ENCODE data around the gene GULP1. TPM values are rescaled to one million over a fixed set of nuclear protein-coding genes. Genes with fewer than 3 reads are reported as not detected.
"Not testable (repeated sequence)": the region's sequence is repeated elsewhere in the genome, so short reads cannot be mapped to it uniquely, and the experiment has no call there.

The GULP1 gene
- total RNA-seq, 1 experiment from 2014 or later: 76.0 TPM

GRCh38 chr2:188605609-188606584, 314.2 kb downstream of the GULP1 start:
- H3K27me3 ChIP-seq (ENCODE audit: insufficient read depth, low read length); H3K9me2 ChIP-seq (ENCODE audit: insufficient read depth); RAD21 ChIA-PET (ENCODE audit: low non-redundant PET in 1 of 2, low total read pairs in 2 of 2, uncharacterized antibody in 2 of 2, unreplicated experiment in 2 of 2); H3K36me3 ChIP-seq (ENCODE audit: control insufficient read depth in 1 of 2, insufficient read depth in 2 of 2, low read length in 2 of 2); H2AFZ ChIP-seq (ENCODE audit: low read depth, low read length, poor library complexity, severe bottlenecking); POLR2A ChIA-PET; H3K79me2 ChIP-seq (ENCODE audit: insufficient read depth, low read length); H3K4me3 ChIP-seq (replicated peaks in 1 of 2; ENCODE audit: low read depth in 1 of 2, low read length in 2 of 2); ATAC-seq; intact Hi-C loops (cut with micrococcal nuclease); H4K20me1 ChIP-seq (ENCODE audit: insufficient read depth); H3K9me3 ChIP-seq (ENCODE audit: control insufficient read depth in 1 of 2, insufficient read depth in 1 of 2, low read depth in 1 of 2, low read length in 2 of 2); H3K4me1 ChIP-seq (ENCODE audit: control insufficient read depth in 1 of 2, insufficient read depth in 2 of 2, low read length in 2 of 2); BruUV-seq (replicated peaks); CTCF ChIA-PET; H3K4me2 ChIP-seq (ENCODE audit: low read length); H3K27ac ChIP-seq (ENCODE audit: low read depth, low read length); H3K9ac ChIP-seq (ENCODE audit: low read length); DNase-seq (ENCODE audit: low read depth, low spot score): not testable (repeated sequence)

- RAD21 ChIA-PET (ENCODE audit: low non-redundant PET in 1 of 2, low total read pairs in 2 of 2, uncharacterized antibody in 2 of 2, unreplicated experiment in 2 of 2); POLR2A ChIA-PET; DNase-seq (ENCODE audit: low read depth, low spot score); CTCF ChIA-PET; H3K27me3 ChIP-seq (ENCODE audit: insufficient read depth, low read length); H2AFZ ChIP-seq (ENCODE audit: low read depth, low read length, poor library complexity, severe bottlenecking); intact Hi-C loops (cut with micrococcal nuclease); H3K4me3 ChIP-seq (replicated peaks in 1 of 2; ENCODE audit: low read depth in 1 of 2, low read length in 2 of 2); H3K9ac ChIP-seq (ENCODE audit: low read length); BruUV-seq (replicated peaks); H3K79me2 ChIP-seq (ENCODE audit: insufficient read depth, low read length); H4K20me1 ChIP-seq (ENCODE audit: insufficient read depth); H3K36me3 ChIP-seq (ENCODE audit: control insufficient read depth in 1 of 2, insufficient read depth in 2 of 2, low read length in 2 of 2); H3K4me2 ChIP-seq (ENCODE audit: low read length); H3K9me2 ChIP-seq (ENCODE audit: insufficient read depth); ATAC-seq; H3K4me1 ChIP-seq (ENCODE audit: control insufficient read depth in 1 of 2, insufficient read depth in 2 of 2, low read length in 2 of 2); H3K27ac ChIP-seq (ENCODE audit: low read depth, low read length); H3K9me3 ChIP-seq (ENCODE audit: control insufficient read depth in 1 of 2, insufficient read depth in 1 of 2, low read depth in 1 of 2, low read length in 2 of 2): not testable (repeated sequence)
These were observed 314.9 kb downstream of the GULP1 start for GRCh38 chr2:188606596-188606995.

- H3K79me2 ChIP-seq (ENCODE audit: insufficient read depth, low read length): no peaks in the 10 kb centered on the region
- ChIA-PET CTCF (no interaction called here), RAD21 (ENCODE audit: low non-redundant PET in 1 of 2, low total read pairs in 2 of 2, uncharacterized antibody in 2 of 2, unreplicated experiment in 2 of 2) (no interaction called here), POLR2A (no interaction called here)
- no peaks in the 10 kb centered on the region for H3K9me3 ChIP-seq (ENCODE audit: control insufficient read depth in 1 of 2, insufficient read depth in 1 of 2, low read depth in 1 of 2, low read length in 2 of 2)
- H3K4me2 ChIP-seq (ENCODE audit: low read length): no peak overlapping the region
- H4K20me1 ChIP-seq (ENCODE audit: insufficient read depth): no peaks in the 10 kb centered on the region
- H3K27ac ChIP-seq (ENCODE audit: low read depth, low read length): no peak overlapping the region
- no peak overlapping the region for H2AFZ ChIP-seq (ENCODE audit: low read depth, low read length, poor library complexity, severe bottlenecking)
- BruUV-seq (replicated peaks): no TSS peak
- no peak overlapping the region for H3K4me3 ChIP-seq (replicated peaks in 1 of 2; ENCODE audit: low read depth in 1 of 2, low read length in 2 of 2)
- DNase-seq (ENCODE audit: low read depth, low spot score): no peak
- no peaks in the 10 kb centered on the region for H3K27me3 ChIP-seq (ENCODE audit: insufficient read depth, low read length)
- no peaks in the 10 kb centered on the region for H3K36me3 ChIP-seq (ENCODE audit: control insufficient read depth in 1 of 2, insufficient read depth in 2 of 2, low read length in 2 of 2)
- no peaks in the 10 kb centered on the region for H3K9me2 ChIP-seq (ENCODE audit: insufficient read depth)
- intact Hi-C loops (cut with micrococcal nuclease): no loop called here
- peaks cover 0 to 8% of the 10 kb centered on the region in 2 experiments; a peak in 2 of 4 replicates for H3K4me1 ChIP-seq (ENCODE audit: control insufficient read depth in 1 of 2, insufficient read depth in 2 of 2, low read length in 2 of 2)
- no peak overlapping the region for H3K9ac ChIP-seq (ENCODE audit: low read length)
- no peak for ATAC-seq
- TF ChIP-seq ELF1 (IDR thresholded peaks at IDR 0.05; ENCODE audit: borderline replicate concordance, low read depth): no peak
- TF ChIP-seq RAD21 (IDR thresholded peaks at IDR 0.05; ENCODE audit: low read depth): no peak
- TF ChIP-seq MAX (IDR thresholded peaks at IDR 0.05): no peak
- TF ChIP-seq ZNF274 (IDR thresholded peaks at IDR 0.05; ENCODE audit: low read depth, low read length): no peak
- no peak for TF ChIP-seq REST (IDR thresholded peaks at IDR 0.05; ENCODE audit: low read depth)
- TF ChIP-seq SIN3A (IDR thresholded peaks at IDR 0.05; ENCODE audit: low read depth): no peak
- TF ChIP-seq TCF7L2 (IDR thresholded peaks at IDR 0.05; ENCODE audit: borderline replicate concordance, extremely low read depth, insufficient read depth, insufficient read length): no peak
- TF ChIP-seq SRF (IDR thresholded peaks at IDR 0.05; ENCODE audit: low read depth): no peak
- TF ChIP-seq ZFX (IDR thresholded peaks at IDR 0.05): no peak
- TF ChIP-seq JUND (IDR thresholded peaks at IDR 0.05): no peak
These were observed 315.8 kb downstream of the GULP1 start for GRCh38 chr2:188607501-188607900.
